Calu3 (cell line): ENCODE results near the gene EIF2AK2. TPM values are rescaled to one million over a fixed set of nuclear protein-coding genes. Genes with fewer than 3 reads are reported as not detected.
A peak's percentile ranks its signal among the peaks of the same experiment; 100 is the strongest.

Experiments
- BruUV-seq: library from RNA; stranded (reverse); fragments of 400-500 nt; replicated peaks from 2 replicates; lab custom pipeline; 2021; lab: Mats Ljungman, UMichigan
- CTCF ChIA-PET: fragments of 300-600 bp; sonication (Branson Sonifier 250); formaldehyde crosslinking; loops from one replicate; lab custom pipeline; 2022; ENCODE audit warnings: antibody characterized with exemption; lab: Charles Lee
- DNase-seq: peaks from one replicate; pipeline ENCODE4 v3.0.0; 2022
- H3K27ac Mint-ChIP-seq: one replicate; pipeline ENCODE4 v1.8.0; 2022; ENCODE audit warnings: mixed read lengths; ENCODE audit not compliant: unreplicated experiment
- H3K27me3 Mint-ChIP-seq: one replicate; pipeline ENCODE4 v1.8.0; 2022; ENCODE audit warnings: mixed read lengths; ENCODE audit not compliant: unreplicated experiment
- H3K36me3 Mint-ChIP-seq: one replicate; pipeline ENCODE4 v1.8.0; 2022; ENCODE audit warnings: mild to moderate bottlenecking, moderate library complexity, mixed read lengths; ENCODE audit not compliant: insufficient read depth, unreplicated experiment
- H3K4me1 Mint-ChIP-seq: one replicate; pipeline ENCODE4 v1.8.0; 2022; ENCODE audit warnings: mild to moderate bottlenecking, low read depth, mixed read lengths; ENCODE audit not compliant: unreplicated experiment
- H3K4me3 Mint-ChIP-seq: one replicate; pipeline ENCODE4 v1.8.0; 2022; ENCODE audit warnings: mild to moderate bottlenecking, low read depth, moderate library complexity, mixed read lengths; ENCODE audit not compliant: unreplicated experiment
- H3K9me3 Mint-ChIP-seq: one replicate; pipeline ENCODE4 v1.8.0; 2022; ENCODE audit warnings: low read depth, mixed read lengths; ENCODE audit not compliant: unreplicated experiment
- intact Hi-C: fragments of 100-400 bp; cut with micrococcal nuclease; formaldehyde crosslinking; loops from one replicate; pipeline ENCODE4 v1.10.0; 2022; ENCODE audit not compliant: unreplicated experiment
- total RNA-seq: library from RNA; stranded (reverse); gene quantifications from 2 replicates; pipeline ENCODE4 v1.2.3, GENCODE V29; 2022
- TF ChIP-seq, protein P1 (sequence below): fragments of 200-600 bp; IDR thresholded peaks from one replicate; pipeline ENCODE4 v1.8.0; 2022; ENCODE audit warnings: antibody characterized with exemption; ENCODE audit not compliant: unreplicated experiment

Gene EIF2AK2
- total RNA-seq, 1 experiment from 2014 or later: 91.2 TPM

DNA sequence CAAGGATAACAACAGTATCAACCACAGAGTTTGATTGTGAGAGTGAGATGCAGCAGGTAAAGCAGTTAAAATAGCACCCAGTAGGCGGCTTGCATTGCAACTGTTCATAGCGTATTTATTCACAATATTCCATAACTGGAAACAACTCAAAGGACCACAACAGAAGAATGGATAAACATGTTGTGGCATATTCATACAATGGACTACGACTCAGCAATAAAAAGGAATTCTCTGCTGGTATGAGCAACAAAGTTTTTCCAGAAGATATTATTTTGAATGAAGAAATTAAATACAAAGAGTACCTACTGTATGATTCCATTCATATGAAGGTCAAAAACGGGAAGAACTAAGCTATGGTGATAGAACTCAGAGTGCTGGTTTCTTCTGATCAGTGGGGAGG is 47.3 kb downstream of the EIF2AK2 start:
- Mint-ChIP-seq H3K27me3 (no peaks in the 10 kb centered on the region), H3K36me3 (peaks cover 56% of the 10 kb centered on the region), H3K4me3 (no peak overlapping the region), H3K4me1 (peaks cover 14% of the 10 kb centered on the region), H3K27ac (no peak overlapping the region), H3K9me3 (no peaks in the 10 kb centered on the region)
- DNase-seq: no peak
- intact Hi-C loops: no loop called here
- CTCF ChIA-PET: interaction anchor here (0.5 kb wide), 1 partner anchor 17 kb away, joined by 4 read pairs; no protein-coding TSS in a partner anchor
- no TSS peak for BruUV-seq
- TF ChIP-seq, protein P1, sequence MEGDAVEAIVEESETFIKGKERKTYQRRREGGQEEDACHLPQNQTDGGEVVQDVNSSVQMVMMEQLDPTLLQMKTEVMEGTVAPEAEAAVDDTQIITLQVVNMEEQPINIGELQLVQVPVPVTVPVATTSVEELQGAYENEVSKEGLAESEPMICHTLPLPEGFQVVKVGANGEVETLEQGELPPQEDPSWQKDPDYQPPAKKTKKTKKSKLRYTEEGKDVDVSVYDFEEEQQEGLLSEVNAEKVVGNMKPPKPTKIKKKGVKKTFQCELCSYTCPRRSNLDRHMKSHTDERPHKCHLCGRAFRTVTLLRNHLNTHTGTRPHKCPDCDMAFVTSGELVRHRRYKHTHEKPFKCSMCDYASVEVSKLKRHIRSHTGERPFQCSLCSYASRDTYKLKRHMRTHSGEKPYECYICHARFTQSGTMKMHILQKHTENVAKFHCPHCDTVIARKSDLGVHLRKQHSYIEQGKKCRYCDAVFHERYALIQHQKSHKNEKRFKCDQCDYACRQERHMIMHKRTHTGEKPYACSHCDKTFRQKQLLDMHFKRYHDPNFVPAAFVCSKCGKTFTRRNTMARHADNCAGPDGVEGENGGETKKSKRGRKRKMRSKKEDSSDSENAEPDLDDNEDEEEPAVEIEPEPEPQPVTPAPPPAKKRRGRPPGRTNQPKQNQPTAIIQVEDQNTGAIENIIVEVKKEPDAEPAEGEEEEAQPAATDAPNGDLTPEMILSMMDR: no peak

DNA sequence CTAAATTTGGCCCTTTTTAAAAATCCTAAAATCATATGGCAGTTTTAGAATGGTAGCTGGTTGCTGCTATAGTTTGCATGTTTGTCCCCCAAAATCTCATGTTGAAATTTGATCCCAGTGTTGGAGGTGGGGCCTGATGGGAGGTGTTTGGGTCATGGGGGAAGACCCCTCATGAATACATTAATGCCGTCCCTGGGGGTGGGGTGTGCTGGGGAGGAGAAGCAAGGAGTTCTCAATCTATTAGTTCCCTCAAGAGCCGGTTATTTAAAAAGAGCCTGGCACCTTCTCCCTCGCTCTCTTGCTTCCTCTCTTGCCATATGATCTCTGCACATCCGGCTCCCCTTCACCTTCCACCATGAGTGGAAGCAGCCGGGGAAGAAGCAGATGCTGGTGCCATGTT is 51.6 kb downstream of the EIF2AK2 start:
- CTCF ChIA-PET: no interaction called here
- no TSS peak for BruUV-seq

DNA sequence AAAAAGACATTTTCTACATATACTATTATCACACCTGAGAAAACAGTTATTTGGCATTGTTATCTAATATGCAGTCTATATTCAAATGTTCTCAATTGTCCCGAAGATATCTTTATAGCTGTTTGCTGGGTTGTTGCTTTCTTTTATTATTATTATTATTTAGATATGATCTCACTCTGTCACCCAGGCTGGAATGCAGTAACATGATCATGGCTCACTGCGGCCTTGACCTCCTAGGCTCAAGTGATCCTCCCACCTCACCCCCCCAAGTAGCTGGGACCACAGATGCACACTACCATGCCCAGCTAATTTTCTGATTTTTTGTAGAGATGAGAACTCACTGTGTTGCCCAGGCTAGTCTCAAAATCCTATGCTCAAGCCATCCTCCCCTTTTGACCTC is 52.6 kb downstream of the EIF2AK2 start:
- H3K4me3 Mint-ChIP-seq: no peak overlapping the region
- H3K9me3 Mint-ChIP-seq: no peaks in the 10 kb centered on the region
- DNase-seq: no peak
- intact Hi-C loops: no loop called here
- peaks cover 65% of the 10 kb centered on the region for H3K36me3 Mint-ChIP-seq
- TF ChIP-seq, protein P1: no peak
- H3K4me1 Mint-ChIP-seq: peaks cover 25% of the 10 kb centered on the region
- peak overlapping the region; percentile 28 for H3K27ac Mint-ChIP-seq
- BruUV-seq: no TSS peak
- no peaks in the 10 kb centered on the region for H3K27me3 Mint-ChIP-seq
- CTCF ChIA-PET: no interaction called here

More for the DNA sequence above, 51.6 kb downstream of the EIF2AK2 start:
- intact Hi-C loops: no loop called here
- no peak for DNase-seq
- H3K27ac Mint-ChIP-seq: no peak overlapping the region
- H3K4me1 Mint-ChIP-seq: peaks cover 25% of the 10 kb centered on the region
- H3K27me3 Mint-ChIP-seq: no peaks in the 10 kb centered on the region
- H3K4me3 Mint-ChIP-seq: no peak overlapping the region
- H3K36me3 Mint-ChIP-seq: peaks cover 70% of the 10 kb centered on the region
- TF ChIP-seq, protein P1: no peak
- H3K9me3 Mint-ChIP-seq: no peaks in the 10 kb centered on the region

DNA sequence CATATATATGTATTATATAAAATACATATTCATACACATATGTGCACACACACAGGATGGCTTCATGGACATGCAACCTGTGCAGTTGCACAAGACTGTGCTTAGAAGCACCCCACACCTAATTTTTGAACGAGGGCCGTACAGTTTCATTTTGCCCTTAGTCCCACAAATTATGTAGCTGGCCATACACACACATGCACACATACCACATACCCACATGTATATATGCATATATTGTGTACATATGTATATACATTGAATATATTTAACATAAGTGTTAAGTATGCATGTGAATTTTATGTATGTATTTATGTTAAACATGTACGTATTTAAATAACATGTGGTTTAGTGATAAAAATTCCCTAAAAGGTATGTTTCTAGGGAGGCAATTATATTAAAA is 54.2 kb downstream of the EIF2AK2 start:
- no TSS peak for BruUV-seq
- Mint-ChIP-seq H3K4me3 (no peak overlapping the region), H3K36me3 (peaks cover 53% of the 10 kb centered on the region), H3K27me3 (no peaks in the 10 kb centered on the region), H3K4me1 (peaks cover 25% of the 10 kb centered on the region), H3K27ac (no peak overlapping the region), H3K9me3 (no peaks in the 10 kb centered on the region)
- no peak for DNase-seq
- TF ChIP-seq, protein P1: no peak
- intact Hi-C loops: no loop called here
- CTCF ChIA-PET: no interaction called here
